SK-N-SH (cell line): ENCODE data around the gene PITX1. TPM values are rescaled to one million over a fixed set of nuclear protein-coding genes. Genes with fewer than 3 reads are reported as not detected.

Experiments used
- CTCF ChIA-PET: fragments of 300-600, 350-600 bp; formaldehyde crosslinking; extraction: SDS; loops from one replicate; lab custom pipeline; 2021; lab: Yijun Ruan, JAX
- POLR2A ChIA-PET: fragments of 350-600 bp; sonication (Branson Sonifier 250); formaldehyde crosslinking; extraction: SDS; loops from one replicate; lab custom pipeline; 2020; ENCODE audit warnings: antibody characterized with exemption, inconsistent platforms; lab: Yijun Ruan, JAX
- DNase-seq: peaks from one replicate; pipeline ENCODE4 v3.0.0; 2012
- H2AFZ ChIP-seq: fragments of 200-600 bp; sonication (generic); 2 replicates; pipeline ENCODE4 v1.8.1; 2016; ENCODE audit warnings: antibody characterized with exemption, mild to moderate bottlenecking, low read depth
- H3F3A ChIP-seq: fragments of 200-600 bp; sonication (generic); replicated peaks from 2 replicates; pipeline ENCODE3; 2016; ENCODE audit warnings: antibody characterized with exemption, mild to moderate bottlenecking; ENCODE audit not compliant: insufficient read depth
- H3K27ac ChIP-seq, 2 experiments: fragments of 200-500 bp in 1 of 2; fragments of 200-600 bp in 1 of 2; sonication (Bioruptor generic) in 1 of 2; sonication (generic), shearing (Covaris generic) in 1 of 2; 2 replicates each; pipeline versions ENCODE4 v1.5.1 to v1.6.1; 2014 to 2016; ENCODE audit warnings: low read depth in 2 of 2, inconsistent platforms in 1 of 2, low read length in 1 of 2, mild to moderate bottlenecking in 1 of 2, mixed read lengths in 1 of 2
- H3K27me3 ChIP-seq: fragments of 200-600 bp; sonication (generic), shearing (Covaris generic); 2 replicates; pipeline ENCODE4 v1.6.1; 2016; ENCODE audit warnings: mixed run types; ENCODE audit not compliant: insufficient read depth
- H3K36me3 ChIP-seq, 2 experiments: fragments of 200-500 bp in 1 of 2; fragments of 200-600 bp in 1 of 2; sonication (Bioruptor generic) in 1 of 2; sonication (generic) in 1 of 2; replicated peaks in 1 of 2; 2 replicates each; pipeline versions ENCODE3 to v1.5.1; 2014 to 2016; ENCODE audit warnings: low read length in 1 of 2, mild to moderate bottlenecking in 1 of 2; ENCODE audit not compliant: insufficient read depth in 2 of 2, control insufficient read depth in 1 of 2
- H3K4me1 ChIP-seq, 2 experiments: fragments of 200-500 bp in 1 of 2; fragments of 200-600 bp in 1 of 2; sonication (Bioruptor generic) in 1 of 2; sonication (generic), shearing (Covaris generic) in 1 of 2; 2 replicates each; pipeline versions ENCODE4 v1.5.1 to v1.6.1; 2014 to 2016; ENCODE audit warnings: low read depth in 1 of 2, low read length in 1 of 2, mixed run types in 1 of 2; ENCODE audit not compliant: insufficient read depth in 2 of 2, control insufficient read depth in 1 of 2
- H3K4me2 ChIP-seq: fragments of 200-600 bp; sonication (generic), shearing (Covaris generic); 2 replicates; pipeline ENCODE4 v1.6.1; 2017; ENCODE audit warnings: mixed run types
- H3K4me3 ChIP-seq, 2 experiments: fragments of 200-500 bp in 1 of 2; fragments of 200-600 bp in 1 of 2; sonication (Bioruptor generic) in 1 of 2; sonication (generic), shearing (Covaris generic) in 1 of 2; 2 replicates each; pipeline versions ENCODE4 v1.5.1 to v1.8.1; 2014 to 2016; ENCODE audit warnings: low read depth in 2 of 2, inconsistent platforms in 1 of 2, low read length in 1 of 2, mild to moderate bottlenecking in 1 of 2, mixed read lengths in 1 of 2, moderate library complexity in 1 of 2
- H3K79me2 ChIP-seq: fragments of 200-600 bp; sonication (generic); 2 replicates; pipeline ENCODE4 v1.8.1; 2017; ENCODE audit warnings: mild to moderate bottlenecking; ENCODE audit not compliant: insufficient read depth
- H3K9ac ChIP-seq: fragments of 200-600 bp; sonication (generic); 2 replicates; pipeline ENCODE4 v1.6.1; 2017; ENCODE audit warnings: mixed run types
- H3K9me2 ChIP-seq: fragments of 200-600 bp; sonication (generic); 2 replicates; pipeline ENCODE4 v1.6.1; 2017; ENCODE audit warnings: mixed run types
- H3K9me3 ChIP-seq: fragments of 200-600 bp; sonication (generic); 2 replicates; pipeline ENCODE4 v1.6.1; 2017; ENCODE audit warnings: mixed run types, mild to moderate bottlenecking, moderate library complexity
- H4K20me1 ChIP-seq: fragments of 200-600 bp; sonication (generic); 2 replicates; pipeline ENCODE4 v1.6.1; 2017; ENCODE audit warnings: mild to moderate bottlenecking, mixed run types; ENCODE audit not compliant: insufficient read depth
- EP300 ChIP-seq, 2 experiments: IDR thresholded peaks; 2 replicates each; pipeline versions ENCODE4 v1.4.0 to v1.6.1; 2012; ENCODE audit warnings: borderline replicate concordance in 1 of 2, low read depth in 1 of 2, low read length in 1 of 2
- FOXJ3 ChIP-seq: sonication (generic); formaldehyde crosslinking; IDR thresholded peaks from 2 replicates; pipeline ENCODE4 v1.5.1; 2020; ENCODE audit warnings: mild to moderate bottlenecking, missing genetic modification reagents
- GATA2 ChIP-seq: sonication (generic); formaldehyde crosslinking; IDR thresholded peaks from 2 replicates; pipeline ENCODE4 v1.5.0; 2020; ENCODE audit warnings: mild to moderate bottlenecking, missing genetic modification reagents
- JUND ChIP-seq: IDR thresholded peaks from 2 replicates; pipeline ENCODE4 v1.4.0; 2012
- REST ChIP-seq: IDR thresholded peaks from 2 replicates; pipeline ENCODE4 v1.6.1; 2012; ENCODE audit warnings: mild to moderate bottlenecking, low read depth, low read length, moderate library complexity
- RXRA ChIP-seq: IDR thresholded peaks from 2 replicates; pipeline ENCODE4 v1.4.0; 2012; ENCODE audit warnings: low read depth, mild to moderate bottlenecking, borderline replicate concordance
- SIN3A ChIP-seq: IDR thresholded peaks from 2 replicates; pipeline ENCODE4 v1.6.1; 2012; ENCODE audit warnings: low read depth, mild to moderate bottlenecking, low read length, moderate library complexity, borderline replicate concordance
- SMC3 ChIP-seq: IDR thresholded peaks from 2 replicates; pipeline ENCODE4 v1.6.1; 2012; ENCODE audit warnings: low read depth, low read length, improper control_type of control experiment
- TAF1 ChIP-seq: IDR thresholded peaks from 2 replicates; pipeline ENCODE4 v1.6.1; 2012; ENCODE audit warnings: low read depth, mild to moderate bottlenecking, low read length, moderate library complexity, borderline replicate concordance
- TEAD4 ChIP-seq: IDR thresholded peaks from 2 replicates; pipeline ENCODE4 v1.4.0; 2012; ENCODE audit warnings: mild to moderate bottlenecking, borderline replicate concordance; ENCODE audit not compliant: insufficient read depth
- WGBS: methylation state at CpG from one replicate; pipeline ENCODE4 v1.1.6; 2017; ENCODE audit warnings: low lambda C conversion rate; 5-methylcytosine and 5-hydroxymethylcytosine counted together
- polyA plus RNA-seq, 3 experiments: library from polyadenylated mRNA; depleted of rRNA; stranded (reverse); fragments of >200 nt; gene quantifications; 2 replicates each; pipeline ENCODE4 v1.2.3, GENCODE V29; 2012
- TF ChIP-seq, protein P1 (sequence below): IDR thresholded peaks from 2 replicates; pipeline ENCODE4 v1.4.0; 2012; ENCODE audit warnings: low read depth, borderline replicate concordance

The PITX1 gene
- polyA plus RNA-seq, 1 of the 3 experiments (the other 2 are of a cell fraction) = not detected

GRCh38 chr5:135007749-135008363 lies 26.2 kb downstream of the PITX1 start:
- Histone ChIP-seq H3K27me3 (no peaks in the 10 kb centered on the region; the same call in 1 of the 2 replicates), H2AFZ (no peak overlapping the region), H3K4me1 (no peaks in the 10 kb centered on the region; a peak in 1 of 4 replicates), H3F3A (no peaks in the 10 kb centered on the region), H3K36me3 (no peaks in the 10 kb centered on the region), H3K9me3 (no peaks in the 10 kb centered on the region), H3K4me3 (no peak overlapping the region), H4K20me1 (no peaks in the 10 kb centered on the region), H3K9me2 (no peaks in the 10 kb centered on the region), H3K27ac (no peak overlapping the region), H3K4me2 (no peak overlapping the region), H3K9ac (no peak overlapping the region), H3K79me2 (no peaks in the 10 kb centered on the region)
- ChIA-PET POLR2A (no interaction called here), CTCF (no interaction called here)
- peak; percentile 1 for DNase-seq
- TF ChIP-seq GATA2 (CRISPR knock-in tag) = no peak
- 64% methylated on average over 11 of the region's 11 CpGs for WGBS

GRCh38 chr5:135007305-135007704 lies 26.7 kb downstream of the PITX1 start:
- TF ChIP-seq EP300 (IDR thresholded peaks at IDR 0.05; ENCODE audit: borderline replicate concordance in 1 of 2, low read depth in 1 of 2, low read length in 1 of 2) = no peak
- TF ChIP-seq, protein P1, sequence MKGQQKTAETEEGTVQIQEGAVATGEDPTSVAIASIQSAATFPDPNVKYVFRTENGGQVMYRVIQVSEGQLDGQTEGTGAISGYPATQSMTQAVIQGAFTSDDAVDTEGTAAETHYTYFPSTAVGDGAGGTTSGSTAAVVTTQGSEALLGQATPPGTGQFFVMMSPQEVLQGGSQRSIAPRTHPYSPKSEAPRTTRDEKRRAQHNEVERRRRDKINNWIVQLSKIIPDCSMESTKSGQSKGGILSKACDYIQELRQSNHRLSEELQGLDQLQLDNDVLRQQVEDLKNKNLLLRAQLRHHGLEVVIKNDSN = no peak
- no peak for TF ChIP-seq TEAD4
- no peak for TF ChIP-seq REST
- no peak for TF ChIP-seq JUND
- TF ChIP-seq SMC3 = no peak
- no peak for TF ChIP-seq FOXJ3 (CRISPR knock-in tag)
- TF ChIP-seq SIN3A = no peak
- no peak for TF ChIP-seq TAF1
- no peak for TF ChIP-seq RXRA
- H3K79me2 ChIP-seq = no peaks in the 10 kb centered on the region
- H3K27ac ChIP-seq = no peak overlapping the region
- 78% methylated on average over 5 of the region's 9 CpGs for WGBS
- no peaks in the 10 kb centered on the region for H3F3A ChIP-seq
- no peak overlapping the region for H3K4me2 ChIP-seq
- H2AFZ ChIP-seq = no peak overlapping the region
- no peaks in the 10 kb centered on the region for H3K9me3 ChIP-seq
- no peaks in the 10 kb centered on the region for H3K9me2 ChIP-seq
- DNase-seq = peak; percentile 1
- H3K27me3 ChIP-seq = no peaks in the 10 kb centered on the region; the same call in 1 of the 2 replicates
- no peak overlapping the region for H3K9ac ChIP-seq
- no peaks in the 10 kb centered on the region for H3K36me3 ChIP-seq
- H4K20me1 ChIP-seq = no peaks in the 10 kb centered on the region
- no peaks in the 10 kb centered on the region; a peak in 1 of 4 replicates for H3K4me1 ChIP-seq
- CTCF ChIA-PET = no interaction called here
- H3K4me3 ChIP-seq = no peak overlapping the region
- POLR2A ChIA-PET = no interaction called here
